ENCODE measurements around the gene PDHA1. TPM values are rescaled to one million over a fixed set of nuclear protein-coding genes. Genes with fewer than 3 reads are reported as not detected.

Gene PDHA1
- total and polyA plus RNA-seq, 4 donors, result 83.2 to 202 (median 168) TPM

GRCh38 chrX:19344661-19345060 is 934 bp downstream of the PDHA1 start:
- Histone ChIP-seq H3K9me3 (ENCODE audit: control insufficient read depth, insufficient read depth, low read length) (no peaks in the 10 kb centered on the region), H3K4me1 (ENCODE audit: control insufficient read depth, insufficient read depth, low read length) (peaks cover 13% of the 10 kb centered on the region), H3K36me3 (ENCODE audit: control insufficient read depth, insufficient read depth, low read length) (peaks cover 3% of the 10 kb centered on the region), H3K27ac (ENCODE audit: low read depth, low read length) (no peak overlapping the region), H3K27me3 (ENCODE audit: control insufficient read depth, insufficient read depth, low read length) (no peaks in the 10 kb centered on the region), H3K4me3 (ENCODE audit: low read depth, low read length) (peak overlapping the region; percentile 64)
- DNase-seq (ENCODE audit: low read depth in 4 of 6, low spot score in 6 of 6), result no peak
- WGBS (ENCODE audit: insufficient coverage), result 68% methylated on average over 2 of the region's 10 CpGs

- Histone ChIP-seq H3K4me3 (ENCODE audit: low read depth, low read length) (no peak overlapping the region), H3K27ac (ENCODE audit: low read depth, low read length) (no peak overlapping the region), H3K9me3 (ENCODE audit: control insufficient read depth, insufficient read depth, low read length) (no peaks in the 10 kb centered on the region), H3K4me1 (ENCODE audit: control insufficient read depth, insufficient read depth, low read length) (peaks cover 10% of the 10 kb centered on the region), H3K36me3 (ENCODE audit: control insufficient read depth, insufficient read depth, low read length) (peaks cover 8% of the 10 kb centered on the region), H3K27me3 (ENCODE audit: control insufficient read depth, insufficient read depth, low read length) (no peaks in the 10 kb centered on the region)
- no peak for DNase-seq (ENCODE audit: low read depth in 4 of 6, low spot score in 6 of 6)
- no CpG with 5 or more reads among the region's 3 CpGs for WGBS (ENCODE audit: insufficient coverage)
Observed at GRCh38 chrX:19347916-19348315, 4.2 kb downstream of the PDHA1 start.

GRCh38 chrX:19349264-19349663 is 5.5 kb downstream of the PDHA1 start:
- WGBS (ENCODE audit: insufficient coverage), result no CpG with 5 or more reads among the region's 2 CpGs
- Histone ChIP-seq H3K9me3 (ENCODE audit: control insufficient read depth, insufficient read depth, low read length) (no peaks in the 10 kb centered on the region), H3K4me1 (ENCODE audit: control insufficient read depth, insufficient read depth, low read length) (peaks cover 8% of the 10 kb centered on the region), H3K27me3 (ENCODE audit: control insufficient read depth, insufficient read depth, low read length) (no peaks in the 10 kb centered on the region), H3K27ac (ENCODE audit: low read depth, low read length) (no peak overlapping the region), H3K4me3 (ENCODE audit: low read depth, low read length) (no peak overlapping the region), H3K36me3 (ENCODE audit: control insufficient read depth, insufficient read depth, low read length) (peaks cover 10% of the 10 kb centered on the region)
- no peak for DNase-seq (ENCODE audit: low read depth in 4 of 6, low spot score in 6 of 6)

- no peaks in the 10 kb centered on the region for H3K9me3 ChIP-seq (ENCODE audit: control insufficient read depth, insufficient read depth, low read length)
- H3K4me1 ChIP-seq (ENCODE audit: control insufficient read depth, insufficient read depth, low read length), result no peaks in the 10 kb centered on the region
- 92% methylated on average over 3 of the region's 8 CpGs for WGBS (ENCODE audit: insufficient coverage)
- H3K36me3 ChIP-seq (ENCODE audit: control insufficient read depth, insufficient read depth, low read length), result peaks cover 16% of the 10 kb centered on the region
- H3K27me3 ChIP-seq (ENCODE audit: control insufficient read depth, insufficient read depth, low read length), result no peaks in the 10 kb centered on the region
- no peak overlapping the region for H3K27ac ChIP-seq (ENCODE audit: low read depth, low read length)
- DNase-seq (ENCODE audit: low read depth in 4 of 6, low spot score in 6 of 6), result no peak
- H3K4me3 ChIP-seq (ENCODE audit: low read depth, low read length), result no peak overlapping the region
Observed at GRCh38 chrX:19350941-19351384, 7.2 kb downstream of the PDHA1 start.

DNA sequence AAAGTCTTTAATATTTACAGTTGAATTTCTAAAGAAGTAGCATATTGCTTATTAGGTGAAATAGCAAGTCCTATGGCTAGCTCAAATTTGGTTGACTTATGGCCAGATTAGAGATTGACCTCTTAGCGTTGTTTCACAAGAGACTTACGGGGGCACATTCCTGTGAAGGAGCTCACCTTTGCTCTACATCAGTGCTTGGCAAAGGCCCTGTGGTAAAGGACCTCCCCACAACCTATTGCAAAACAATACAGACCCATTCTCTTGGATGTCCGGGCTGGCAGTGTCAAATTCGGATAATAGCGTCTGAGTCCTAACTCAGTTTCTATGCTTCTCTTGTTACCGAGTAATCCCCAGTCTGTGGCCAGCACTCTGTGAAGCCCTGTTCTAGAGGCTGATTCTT is 10.9 kb downstream of the PDHA1 start:
- peaks cover 20% of the 10 kb centered on the region for H3K36me3 ChIP-seq (ENCODE audit: control insufficient read depth, insufficient read depth, low read length)
- DNase-seq (ENCODE audit: low read depth in 4 of 6, low spot score in 6 of 6), result no peak

DNA sequence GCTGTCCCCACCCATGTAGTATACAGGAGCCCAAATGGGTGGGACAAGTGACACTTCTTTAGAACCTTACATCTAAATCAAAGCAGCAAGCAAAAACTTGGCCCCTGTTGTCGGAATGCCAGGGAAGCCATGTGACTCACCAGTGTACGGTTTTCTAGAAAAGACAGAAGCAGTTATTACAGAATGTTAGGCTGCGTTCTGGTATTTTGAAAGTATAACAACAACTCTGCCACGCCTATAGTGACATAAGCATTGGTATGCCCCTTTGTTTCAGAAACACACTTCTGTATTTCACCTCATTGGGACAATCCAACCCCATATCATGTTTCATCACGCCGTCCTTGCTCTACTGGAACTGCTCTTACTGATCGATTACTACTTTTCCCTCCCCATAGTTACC is 14.8 kb downstream of the PDHA1 start:
- H3K4me3 ChIP-seq (ENCODE audit: low read depth, low read length), result no peak overlapping the region
- H3K9me3 ChIP-seq (ENCODE audit: control insufficient read depth, insufficient read depth, low read length), result no peaks in the 10 kb centered on the region
- H3K36me3 ChIP-seq (ENCODE audit: control insufficient read depth, insufficient read depth, low read length), result peaks cover 18% of the 10 kb centered on the region
- no peak for DNase-seq (ENCODE audit: low read depth in 4 of 6, low spot score in 6 of 6)
- 89% methylated on average over 3 of the region's 7 CpGs for WGBS (ENCODE audit: insufficient coverage)
- no peaks in the 10 kb centered on the region for H3K27me3 ChIP-seq (ENCODE audit: control insufficient read depth, insufficient read depth, low read length)
- no peaks in the 10 kb centered on the region for H3K4me1 ChIP-seq (ENCODE audit: control insufficient read depth, insufficient read depth, low read length)
- no peak overlapping the region for H3K27ac ChIP-seq (ENCODE audit: low read depth, low read length)

More for the DNA sequence above, 10.9 kb downstream of the PDHA1 start:
- no peak overlapping the region for H3K27ac ChIP-seq (ENCODE audit: low read depth, low read length)
- 90% methylated on average over 5 of the region's 6 CpGs for WGBS (ENCODE audit: insufficient coverage)
- no peaks in the 10 kb centered on the region for H3K9me3 ChIP-seq (ENCODE audit: control insufficient read depth, insufficient read depth, low read length)
- no peak overlapping the region for H3K4me3 ChIP-seq (ENCODE audit: low read depth, low read length)
- H3K4me1 ChIP-seq (ENCODE audit: control insufficient read depth, insufficient read depth, low read length), result no peaks in the 10 kb centered on the region
- no peaks in the 10 kb centered on the region for H3K27me3 ChIP-seq (ENCODE audit: control insufficient read depth, insufficient read depth, low read length)

GRCh38 chrX:19360903-19361302 is 17.2 kb downstream of the PDHA1 start:
- H3K4me3 ChIP-seq (ENCODE audit: low read depth, low read length), result no peak overlapping the region
- DNase-seq (ENCODE audit: low read depth in 4 of 6, low spot score in 6 of 6), result no peak
- 68% methylated on average over 6 of the region's 6 CpGs for WGBS (ENCODE audit: insufficient coverage)
- no peaks in the 10 kb centered on the region for H3K4me1 ChIP-seq (ENCODE audit: control insufficient read depth, insufficient read depth, low read length)
- H3K27ac ChIP-seq (ENCODE audit: low read depth, low read length), result no peak overlapping the region
- H3K27me3 ChIP-seq (ENCODE audit: control insufficient read depth, insufficient read depth, low read length), result no peaks in the 10 kb centered on the region
- H3K36me3 ChIP-seq (ENCODE audit: control insufficient read depth, insufficient read depth, low read length), result peaks cover 16% of the 10 kb centered on the region
- H3K9me3 ChIP-seq (ENCODE audit: control insufficient read depth, insufficient read depth, low read length), result no peaks in the 10 kb centered on the region

GRCh38 chrX:19361701-19362100 is 18.0 kb downstream of the PDHA1 start:
- H3K27ac ChIP-seq (ENCODE audit: low read depth, low read length), result no peak overlapping the region
- H3K27me3 ChIP-seq (ENCODE audit: control insufficient read depth, insufficient read depth, low read length), result no peaks in the 10 kb centered on the region
- peaks cover 16% of the 10 kb centered on the region for H3K36me3 ChIP-seq (ENCODE audit: control insufficient read depth, insufficient read depth, low read length)

GRCh38 chrX:19368576-19368975 is 24.8 kb downstream of the PDHA1 start:
- peaks cover 10% of the 10 kb centered on the region for H3K36me3 ChIP-seq (ENCODE audit: control insufficient read depth, insufficient read depth, low read length)
- WGBS (ENCODE audit: insufficient coverage), result 92% methylated on average over 4 of the region's 6 CpGs
- H3K9me3 ChIP-seq (ENCODE audit: control insufficient read depth, insufficient read depth, low read length), result no peaks in the 10 kb centered on the region
- peaks cover 5% of the 10 kb centered on the region for H3K27me3 ChIP-seq (ENCODE audit: control insufficient read depth, insufficient read depth, low read length)
- no peak overlapping the region for H3K27ac ChIP-seq (ENCODE audit: low read depth, low read length)
- peaks cover 10% of the 10 kb centered on the region for H3K4me1 ChIP-seq (ENCODE audit: control insufficient read depth, insufficient read depth, low read length)
- no peak for DNase-seq (ENCODE audit: low read depth in 4 of 6, low spot score in 6 of 6)
- H3K4me3 ChIP-seq (ENCODE audit: low read depth, low read length), result no peak overlapping the region

More at GRCh38 chrX:19361701-19362100, 18.0 kb downstream of the PDHA1 start:
- H3K4me3 ChIP-seq (ENCODE audit: low read depth, low read length), result no peak overlapping the region
- H3K9me3 ChIP-seq (ENCODE audit: control insufficient read depth, insufficient read depth, low read length), result no peaks in the 10 kb centered on the region
- no peaks in the 10 kb centered on the region for H3K4me1 ChIP-seq (ENCODE audit: control insufficient read depth, insufficient read depth, low read length)
- no peak for DNase-seq (ENCODE audit: low read depth in 4 of 6, low spot score in 6 of 6)
- WGBS (ENCODE audit: insufficient coverage), result no CpG with 5 or more reads among the region's 4 CpGs

DNA sequence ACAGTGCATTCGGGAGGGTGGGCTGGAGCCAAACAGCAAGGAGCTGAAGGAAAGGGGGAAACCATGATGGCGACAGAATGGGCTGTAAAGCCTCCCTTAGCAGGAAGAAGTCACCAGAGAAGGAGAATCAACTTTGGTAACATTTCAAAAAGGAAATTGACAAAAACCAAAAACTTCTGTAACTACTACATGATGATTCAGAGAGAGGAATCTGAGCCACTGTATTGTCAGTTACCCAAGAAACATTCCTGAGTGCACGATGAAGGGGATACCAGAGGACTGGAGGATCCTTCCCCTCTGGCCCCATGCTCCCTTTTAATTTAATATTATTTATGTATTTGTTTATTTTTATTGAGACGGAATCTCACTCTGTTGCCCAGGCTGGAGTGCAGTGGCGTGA is 26.3 kb downstream of the PDHA1 start:
- WGBS (ENCODE audit: insufficient coverage), result 86% methylated on average over 2 of the region's 5 CpGs
- H3K4me1 ChIP-seq (ENCODE audit: control insufficient read depth, insufficient read depth, low read length), result peaks cover 12% of the 10 kb centered on the region
- H3K9me3 ChIP-seq (ENCODE audit: control insufficient read depth, insufficient read depth, low read length), result no peaks in the 10 kb centered on the region
- H3K27ac ChIP-seq (ENCODE audit: low read depth, low read length), result no peak overlapping the region
- H3K36me3 ChIP-seq (ENCODE audit: control insufficient read depth, insufficient read depth, low read length), result peaks cover 4% of the 10 kb centered on the region
- peaks cover 8% of the 10 kb centered on the region for H3K27me3 ChIP-seq (ENCODE audit: control insufficient read depth, insufficient read depth, low read length)
- H3K4me3 ChIP-seq (ENCODE audit: low read depth, low read length), result no peak overlapping the region
- DNase-seq (ENCODE audit: low read depth in 4 of 6, low spot score in 6 of 6), result no peak
